Ascending aorta (tissue), 2 donors: ENCODE data around the gene ERCC3. TPM values are rescaled to one million over a fixed set of nuclear protein-coding genes. Genes with fewer than 3 reads are reported as not detected.
"Not testable (repeated sequence)": the region's sequence is repeated elsewhere in the genome, so short reads cannot be mapped to it uniquely, and the experiment has no call there.

Source experiments
- DNase-seq, 2 donors: peaks; one replicate each; pipeline ENCODE4 v3.0.0-alpha.2; 2019; ENCODE audit warnings: low spot score in 2 of 2
- H3K27ac ChIP-seq, 2 donors: fragments of 200-600 bp; sonication (generic); one replicate each; pipeline ENCODE4 v1.5.1; 2016 to 2017; ENCODE audit warnings: mild to moderate bottlenecking in 1 of 2
- H3K27me3 ChIP-seq: fragments of 200-600 bp; sonication (generic); one replicate; pipeline ENCODE4 v1.5.1; 2017
- H3K36me3 ChIP-seq, 2 donors: fragments of 200-600 bp; sonication (generic); one replicate each; pipeline ENCODE4 v1.5.1; 2016
- H3K4me1 ChIP-seq, 2 donors: fragments of 200-600 bp; sonication (generic); one replicate each; pipeline ENCODE4 v1.5.1; 2016 to 2017; ENCODE audit warnings: mild to moderate bottlenecking in 1 of 2
- H3K4me3 ChIP-seq, 2 donors: fragments of 200-600 bp; sonication (generic); one replicate each; pipeline ENCODE4 v1.5.1; 2016 to 2017; ENCODE audit warnings: mild to moderate bottlenecking in 1 of 2
- H3K9me3 ChIP-seq, 2 donors: fragments of 200-600 bp; sonication (generic); one replicate each; pipeline ENCODE4 v1.5.1; 2016
- intact Hi-C: fragments of 100-400 bp; cut with DNase I; formaldehyde crosslinking; loops from one replicate; pipeline ENCODE4 v1.15.1; 2023
- total RNA-seq: library from RNA; depleted of rRNA; stranded (reverse); fragments of >200 nt; gene quantifications from one replicate; pipeline ENCODE4 v1.1.0, GENCODE V29; 2016
- TF ChIP-seq, protein P1 (sequence below), 3 experiments: fragments of 200-600 bp in 2 of 3; fragments of 450-650 bp in 1 of 3; sonication (generic) in 2 of 3; IDR thresholded peaks; one replicate each; pipeline ENCODE4 v1.5.1; 2016 to 2019; ENCODE audit warnings: antibody characterized with exemption in 3 of 3, mild to moderate bottlenecking in 1 of 3, moderate library complexity in 1 of 3

Gene ERCC3
- total RNA-seq, 1 donor from 2014 or later = 35.3 TPM

DNA sequence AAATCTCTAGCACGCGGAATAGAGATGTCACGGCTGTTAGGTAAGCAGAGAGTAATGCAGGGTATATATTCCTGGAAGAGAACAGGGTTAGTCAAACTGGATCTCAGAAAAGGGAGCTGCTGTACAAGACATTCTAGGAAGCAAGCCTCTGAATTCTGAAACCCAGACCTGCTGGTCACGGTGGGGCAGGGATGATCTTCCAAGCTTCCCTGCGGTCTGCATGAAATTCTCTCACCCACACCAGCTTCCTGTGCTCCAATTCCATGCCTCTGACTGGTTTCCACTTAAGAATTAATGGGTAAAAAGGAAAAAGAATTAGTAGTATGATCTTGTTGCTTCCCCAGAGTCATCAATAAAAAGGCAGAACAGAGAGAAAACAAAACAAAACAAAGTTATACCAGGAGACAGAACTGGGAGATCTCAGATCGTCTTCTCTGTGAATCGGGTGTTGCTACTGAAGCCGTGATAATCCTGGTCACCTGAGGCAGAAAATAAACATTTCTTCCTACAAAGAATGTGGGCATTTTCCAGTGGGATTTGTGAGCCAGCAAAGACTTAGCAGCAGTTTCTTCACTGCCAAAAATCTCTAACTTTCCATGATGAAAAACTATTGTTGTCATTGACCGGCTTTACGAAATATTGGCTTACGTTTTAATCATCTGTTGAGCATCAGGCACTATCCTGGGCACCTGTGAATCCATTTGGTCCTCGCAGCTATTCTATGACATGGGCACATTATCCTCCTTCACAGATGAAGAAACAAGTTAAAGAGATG, 68.6 kb downstream of the ERCC3 start:
- peaks cover 0 to 5% of the 10 kb centered on the region in 2 donors for H3K9me3 ChIP-seq
- H3K27me3 ChIP-seq = peaks cover 13% of the 10 kb centered on the region
- DNase-seq = no peak
- H3K36me3 ChIP-seq = no peaks in the 10 kb centered on the region
- TF ChIP-seq, protein P1, sequence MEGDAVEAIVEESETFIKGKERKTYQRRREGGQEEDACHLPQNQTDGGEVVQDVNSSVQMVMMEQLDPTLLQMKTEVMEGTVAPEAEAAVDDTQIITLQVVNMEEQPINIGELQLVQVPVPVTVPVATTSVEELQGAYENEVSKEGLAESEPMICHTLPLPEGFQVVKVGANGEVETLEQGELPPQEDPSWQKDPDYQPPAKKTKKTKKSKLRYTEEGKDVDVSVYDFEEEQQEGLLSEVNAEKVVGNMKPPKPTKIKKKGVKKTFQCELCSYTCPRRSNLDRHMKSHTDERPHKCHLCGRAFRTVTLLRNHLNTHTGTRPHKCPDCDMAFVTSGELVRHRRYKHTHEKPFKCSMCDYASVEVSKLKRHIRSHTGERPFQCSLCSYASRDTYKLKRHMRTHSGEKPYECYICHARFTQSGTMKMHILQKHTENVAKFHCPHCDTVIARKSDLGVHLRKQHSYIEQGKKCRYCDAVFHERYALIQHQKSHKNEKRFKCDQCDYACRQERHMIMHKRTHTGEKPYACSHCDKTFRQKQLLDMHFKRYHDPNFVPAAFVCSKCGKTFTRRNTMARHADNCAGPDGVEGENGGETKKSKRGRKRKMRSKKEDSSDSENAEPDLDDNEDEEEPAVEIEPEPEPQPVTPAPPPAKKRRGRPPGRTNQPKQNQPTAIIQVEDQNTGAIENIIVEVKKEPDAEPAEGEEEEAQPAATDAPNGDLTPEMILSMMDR (IDR thresholded peaks at IDR 0.05) = no peak
- intact Hi-C loops = no loop called here
- H3K4me1 ChIP-seq = peaks cover 0 to under 1% of the 10 kb centered on the region in 2 donors
- no peak overlapping the region for H3K27ac ChIP-seq
- H3K4me3 ChIP-seq = no peak overlapping the region

DNA sequence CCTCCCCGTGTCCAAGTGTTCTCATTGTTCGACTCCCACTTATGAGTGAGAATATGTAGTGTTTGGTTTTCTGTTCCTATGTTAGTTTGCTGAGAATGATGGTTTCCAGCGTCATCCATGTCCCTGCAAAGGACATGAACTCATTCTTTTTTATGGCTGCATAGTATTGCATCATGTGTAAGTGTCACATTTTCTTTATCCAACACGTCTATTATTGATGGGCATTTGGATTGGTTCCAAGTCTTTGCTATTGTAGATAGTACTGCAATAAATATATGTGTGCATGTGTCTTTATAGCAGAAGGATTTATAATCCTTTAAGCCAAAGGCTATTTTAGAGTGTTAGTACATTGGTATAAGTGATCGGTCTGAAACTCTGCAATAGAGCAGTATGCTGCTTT, 69.8 kb downstream of the ERCC3 start:
- DNase-seq, intact Hi-C loops, H3K36me3 ChIP-seq, H3K9me3 ChIP-seq, H3K4me1 ChIP-seq, H3K27ac ChIP-seq, H3K4me3 ChIP-seq: not testable (repeated sequence)
- peaks cover 21% of the 10 kb centered on the region for H3K27me3 ChIP-seq

DNA sequence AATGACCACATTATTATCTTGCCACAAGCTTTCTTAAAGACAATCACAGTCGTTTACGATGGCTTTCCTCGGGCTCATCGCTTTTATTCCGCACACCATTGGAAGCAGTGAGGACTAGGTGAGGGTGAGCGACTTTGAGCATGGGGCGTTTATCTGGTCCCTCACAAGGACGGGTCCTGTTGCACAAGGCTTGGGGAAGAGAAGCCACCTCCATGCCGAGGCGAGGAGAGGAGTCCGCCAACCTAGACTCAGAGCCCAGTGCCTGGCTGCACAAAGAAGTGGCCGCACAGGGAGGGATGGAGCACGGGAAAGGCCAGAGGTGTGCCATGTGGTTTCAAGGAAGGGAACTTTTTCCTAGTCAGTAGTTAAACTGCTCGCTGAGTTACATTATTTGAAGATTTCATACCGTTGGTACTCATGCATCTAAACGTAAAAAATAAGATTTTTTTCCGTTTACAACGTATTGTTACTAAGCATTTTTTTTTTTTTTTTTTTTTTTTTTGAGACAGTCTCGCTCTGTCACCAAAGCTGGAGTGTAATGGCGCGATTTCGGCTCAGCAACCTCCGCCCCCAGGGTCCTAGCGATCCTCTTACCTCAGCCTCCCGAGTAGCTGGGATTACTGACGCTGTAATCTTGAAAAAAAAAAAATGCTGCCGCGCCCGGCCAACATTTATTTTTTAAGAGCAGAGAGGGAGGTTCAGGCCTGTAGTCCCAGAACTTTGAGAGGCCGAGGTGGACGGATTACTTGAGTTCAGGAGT, 73.0 kb downstream of the ERCC3 start:
- TF ChIP-seq, protein P1 (IDR thresholded peaks at IDR 0.05) = no peak
- no peak for DNase-seq
- Histone ChIP-seq H3K27ac (no peak overlapping the region), H3K36me3 (no peaks in the 10 kb centered on the region), H3K4me3 (peak overlapping the region; percentile 64 to 69), H3K27me3 (peaks cover 22% of the 10 kb centered on the region), H3K4me1 (peaks cover 8 to 12% of the 10 kb centered on the region in 2 donors), H3K9me3 (no peaks in the 10 kb centered on the region)
- intact Hi-C loops = no loop called here

DNA sequence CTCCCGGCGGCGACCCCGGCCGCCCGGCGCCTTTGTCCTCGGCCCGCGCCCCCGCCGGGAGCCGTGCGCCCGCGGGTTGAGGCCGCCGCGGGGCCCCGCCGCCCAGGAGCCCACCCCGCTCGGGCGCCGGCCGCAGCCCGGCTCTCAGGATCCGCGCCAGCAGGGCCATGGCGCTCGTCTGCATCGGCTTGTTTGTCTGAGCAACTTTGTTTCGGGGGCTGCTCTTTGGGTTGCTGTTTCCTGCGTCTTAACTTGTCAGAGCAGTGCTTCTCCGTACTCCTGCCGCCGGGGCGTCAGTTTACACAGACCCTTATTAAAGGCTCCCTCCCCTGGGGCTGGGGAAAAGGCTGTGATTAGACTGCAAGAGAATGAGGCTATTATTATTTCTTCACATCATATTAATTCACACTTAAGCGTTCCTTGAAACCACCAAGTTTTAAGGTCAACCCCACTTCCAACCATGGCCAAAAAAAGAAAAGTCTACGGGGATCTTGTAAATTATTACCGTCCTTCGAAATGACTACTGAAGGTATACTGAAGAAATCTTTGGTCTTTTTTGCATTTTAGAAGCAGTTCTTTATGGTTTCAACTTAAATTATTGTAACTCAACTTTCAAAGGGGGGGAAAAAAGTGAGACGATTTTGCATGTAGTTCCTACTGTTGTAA, 73.7 kb downstream of the ERCC3 start, which contains the start of gene CYP27C1:
TSS of gene CYP27C1 (minus strand) at position 198 of the 666 bp plus-strand sequence. CDS start at position 169, 29 bp downstream.
- DNase-seq = no peak
- H3K36me3 ChIP-seq = no peaks in the 10 kb centered on the region
- peaks cover 8 to 12% of the 10 kb centered on the region in 2 donors for H3K4me1 ChIP-seq
- no peak within 1 kb of the TSS for H3K27ac ChIP-seq
- intact Hi-C loops = no loop called here
- peak within 1 kb of the TSS; percentile 64 to 69 for H3K4me3 ChIP-seq
- TF ChIP-seq, protein P1 (IDR thresholded peaks at IDR 0.05) = no peak
- no peaks in the 10 kb centered on the region for H3K9me3 ChIP-seq
- H3K27me3 ChIP-seq = peaks cover 22% of the 10 kb centered on the region

DNA sequence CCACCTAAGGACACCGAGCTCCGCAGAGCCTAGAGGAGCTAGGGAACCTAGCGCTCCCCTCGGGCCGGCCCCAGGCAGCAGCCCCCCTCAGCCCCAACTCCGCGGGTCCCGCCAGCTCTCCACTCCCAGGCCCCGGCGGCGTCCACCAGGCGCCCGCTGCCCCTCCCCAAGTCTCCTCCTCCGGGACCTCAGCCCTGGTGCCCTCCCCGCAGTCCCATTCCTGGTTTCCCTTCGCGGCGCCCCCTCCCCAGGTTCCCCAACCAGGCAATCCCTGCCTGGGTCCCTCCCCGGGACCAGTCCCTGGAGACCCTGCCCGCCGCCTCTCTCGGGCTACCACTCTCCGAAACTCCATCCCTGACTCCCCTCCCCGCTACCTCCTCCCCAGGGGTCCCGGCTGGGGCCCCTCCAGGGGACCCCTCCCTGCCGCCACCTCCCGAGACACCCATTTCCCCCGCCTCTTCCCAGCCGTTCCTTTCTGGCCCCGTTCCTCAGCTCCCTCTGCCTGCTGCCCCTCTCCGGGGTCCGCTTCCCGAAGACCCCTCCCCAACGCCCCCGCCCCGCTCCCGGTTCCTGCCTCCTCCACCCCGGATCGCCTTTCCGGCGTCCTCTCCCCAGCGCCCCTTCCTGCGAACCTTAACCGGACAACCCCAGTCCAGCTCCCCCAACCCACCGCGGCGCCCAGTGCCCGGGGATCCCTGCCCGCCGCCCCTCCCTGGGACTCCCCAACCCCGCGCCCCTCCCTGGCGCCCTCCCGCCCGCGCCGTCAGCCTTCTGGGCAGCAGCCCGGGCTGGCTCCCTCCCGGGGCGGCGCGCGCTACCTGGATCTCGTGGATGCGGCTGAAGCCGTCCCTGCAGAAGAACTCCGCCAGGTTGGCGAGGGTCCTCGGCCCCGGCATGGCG, 74.5 kb downstream of the ERCC3 start:
- H3K9me3 ChIP-seq = no peaks in the 10 kb centered on the region
- peaks cover 22% of the 10 kb centered on the region for H3K27me3 ChIP-seq
- intact Hi-C loops = no loop called here
- H3K27ac ChIP-seq = no peak overlapping the region
- H3K36me3 ChIP-seq = no peaks in the 10 kb centered on the region
- peaks cover 8 to 12% of the 10 kb centered on the region in 2 donors for H3K4me1 ChIP-seq
- H3K4me3 ChIP-seq = peak overlapping the region; percentile 64 to 69
- no peak for DNase-seq
- TF ChIP-seq, protein P1 (IDR thresholded peaks at IDR 0.05) = no peak
